MM.1S (cell line): ENCODE measurements around the gene FOXO1.

Source experiments
- DNase-seq: peaks from one replicate; pipeline ENCODE4 v3.0.0-alpha.2; 2015
- H2AFZ ChIP-seq: fragments of 300-600 bp; sonication (generic); 2 replicates; pipeline ENCODE4 v1.6.0; 2016; ENCODE audit warnings: antibody characterized with exemption, low read length
- H3F3A ChIP-seq: fragments of 300-600 bp; sonication (generic); 2 replicates; pipeline ENCODE4 v1.6.1; 2016; ENCODE audit warnings: mild to moderate bottlenecking, antibody characterized with exemption, low read length, moderate library complexity, mixed read lengths; ENCODE audit not compliant: insufficient read depth
- H3K27ac ChIP-seq: fragments of 300-600 bp; sonication (generic); 2 replicates; pipeline ENCODE4 v1.5.1; 2016; ENCODE audit warnings: mild to moderate bottlenecking, low read length
- H3K27me3 ChIP-seq: fragments of 300-600 bp; sonication (generic); replicated peaks from 2 replicates; pipeline ENCODE4 v1.6.0; 2016; ENCODE audit warnings: low read length; ENCODE audit not compliant: insufficient read depth
- H3K36me3 ChIP-seq: fragments of 300-600 bp; sonication (generic); replicated peaks from 2 replicates; pipeline ENCODE4 v1.6.1; 2016; ENCODE audit warnings: mild to moderate bottlenecking, low read length, mixed read lengths; ENCODE audit not compliant: insufficient read depth
- H3K4me1 ChIP-seq: fragments of 300-600 bp; sonication (generic); 2 replicates; pipeline ENCODE4 v1.6.1; 2016; ENCODE audit warnings: low read length, mixed read lengths
- H3K4me2 ChIP-seq: fragments of 300-600 bp; sonication (generic); 2 replicates; pipeline ENCODE4 v1.6.0; 2016; ENCODE audit warnings: low read depth, low read length
- H3K4me3 ChIP-seq: fragments of 300-600 bp; sonication (generic); 2 replicates; pipeline ENCODE4 v1.5.1; 2016; ENCODE audit warnings: low read length, mixed read lengths
- H3K79me2 ChIP-seq: fragments of 300-600 bp; sonication (generic); 2 replicates; pipeline ENCODE4 v1.6.1; 2016; ENCODE audit warnings: mixed run types, low read length, mixed read lengths
- H3K9ac ChIP-seq: fragments of 300-600 bp; sonication (generic); 2 replicates; pipeline ENCODE4 v1.6.1; 2016; ENCODE audit warnings: low read length, mixed read lengths
- H3K9me2 ChIP-seq: fragments of 300-600 bp; sonication (generic); replicated peaks from 2 replicates; pipeline ENCODE4 v1.6.1; 2016; ENCODE audit warnings: mild to moderate bottlenecking, low read length, mixed read lengths; ENCODE audit not compliant: insufficient read depth
- H3K9me3 ChIP-seq: fragments of 300-600 bp; sonication (generic); replicated peaks from 2 replicates; pipeline ENCODE4 v1.6.1; 2016; ENCODE audit warnings: mild to moderate bottlenecking, low read length, mixed read lengths; ENCODE audit not compliant: insufficient read depth
- H4K20me1 ChIP-seq: fragments of 300-600 bp; sonication (generic); 2 replicates; pipeline ENCODE4 v1.6.1; 2016; ENCODE audit warnings: mild to moderate bottlenecking, low read length, moderate library complexity, mixed read lengths; ENCODE audit not compliant: insufficient read depth
- EZH2 ChIP-seq: fragments of 300-600 bp; sonication (generic); optimal IDR thresholded peaks from 2 replicates; pipeline ENCODE3; 2017; ENCODE audit warnings: low read depth, mild to moderate bottlenecking, antibody characterized with exemption, low read length, mixed read lengths
- EZH2phosphoT487 ChIP-seq: fragments of 300-600 bp; sonication (generic); IDR thresholded peaks from 2 replicates; pipeline ENCODE4 v1.6.1; 2018; ENCODE audit warnings: antibody characterized with exemption, low read length
- TF ChIP-seq, protein P1 (sequence below): fragments of 300-600 bp; sonication (generic); IDR thresholded peaks from 2 replicates; pipeline ENCODE4 v1.5.1; 2016; ENCODE audit warnings: antibody characterized with exemption, low read length, mixed read lengths

FOXO1 gene

DNA sequence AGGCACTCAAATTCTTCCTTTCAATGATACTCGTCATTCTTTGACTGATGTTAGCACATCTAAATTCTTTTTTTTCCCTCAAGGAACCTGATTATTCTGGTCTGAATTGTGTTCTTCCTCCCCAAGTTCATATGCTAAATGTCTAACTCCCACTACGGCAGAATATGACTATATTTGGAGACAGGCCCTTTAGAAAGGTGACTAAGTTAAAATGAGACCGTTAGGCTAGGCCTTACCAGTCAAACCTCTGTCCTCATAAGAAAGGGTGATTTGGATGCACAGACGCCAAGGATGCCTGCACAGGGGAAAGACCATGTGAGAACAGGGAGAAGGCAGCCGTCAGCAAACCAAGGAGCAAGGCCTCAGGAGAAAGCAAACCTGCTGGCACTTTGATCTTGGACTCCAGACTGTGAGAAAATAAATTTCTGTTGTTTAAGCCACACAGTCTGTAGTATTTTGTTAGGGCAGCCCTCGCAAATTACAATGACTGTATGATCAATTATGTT is 13.1 kb upstream of the FOXO1 start:
- TF ChIP-seq, protein P1, sequence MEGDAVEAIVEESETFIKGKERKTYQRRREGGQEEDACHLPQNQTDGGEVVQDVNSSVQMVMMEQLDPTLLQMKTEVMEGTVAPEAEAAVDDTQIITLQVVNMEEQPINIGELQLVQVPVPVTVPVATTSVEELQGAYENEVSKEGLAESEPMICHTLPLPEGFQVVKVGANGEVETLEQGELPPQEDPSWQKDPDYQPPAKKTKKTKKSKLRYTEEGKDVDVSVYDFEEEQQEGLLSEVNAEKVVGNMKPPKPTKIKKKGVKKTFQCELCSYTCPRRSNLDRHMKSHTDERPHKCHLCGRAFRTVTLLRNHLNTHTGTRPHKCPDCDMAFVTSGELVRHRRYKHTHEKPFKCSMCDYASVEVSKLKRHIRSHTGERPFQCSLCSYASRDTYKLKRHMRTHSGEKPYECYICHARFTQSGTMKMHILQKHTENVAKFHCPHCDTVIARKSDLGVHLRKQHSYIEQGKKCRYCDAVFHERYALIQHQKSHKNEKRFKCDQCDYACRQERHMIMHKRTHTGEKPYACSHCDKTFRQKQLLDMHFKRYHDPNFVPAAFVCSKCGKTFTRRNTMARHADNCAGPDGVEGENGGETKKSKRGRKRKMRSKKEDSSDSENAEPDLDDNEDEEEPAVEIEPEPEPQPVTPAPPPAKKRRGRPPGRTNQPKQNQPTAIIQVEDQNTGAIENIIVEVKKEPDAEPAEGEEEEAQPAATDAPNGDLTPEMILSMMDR, result no peak
- no peak for TF ChIP-seq EZH2phosphoT487
- no peak for TF ChIP-seq EZH2
- no peaks in the 10 kb centered on the region for H3K9me3 ChIP-seq
- H3K27ac ChIP-seq, result no peak overlapping the region
- H3K4me1 ChIP-seq, result no peaks in the 10 kb centered on the region
- no peaks in the 10 kb centered on the region for H3K79me2 ChIP-seq
- no peaks in the 10 kb centered on the region for H3K36me3 ChIP-seq
- no peaks in the 10 kb centered on the region for H3K27me3 ChIP-seq
- H3K9me2 ChIP-seq, result no peaks in the 10 kb centered on the region
- no peak overlapping the region for H3K9ac ChIP-seq
- no peaks in the 10 kb centered on the region for H3F3A ChIP-seq
- no peak for DNase-seq
- no peak overlapping the region for H2AFZ ChIP-seq
- no peaks in the 10 kb centered on the region for H4K20me1 ChIP-seq
- H3K4me3 ChIP-seq, result no peak overlapping the region
- no peak overlapping the region for H3K4me2 ChIP-seq

DNA sequence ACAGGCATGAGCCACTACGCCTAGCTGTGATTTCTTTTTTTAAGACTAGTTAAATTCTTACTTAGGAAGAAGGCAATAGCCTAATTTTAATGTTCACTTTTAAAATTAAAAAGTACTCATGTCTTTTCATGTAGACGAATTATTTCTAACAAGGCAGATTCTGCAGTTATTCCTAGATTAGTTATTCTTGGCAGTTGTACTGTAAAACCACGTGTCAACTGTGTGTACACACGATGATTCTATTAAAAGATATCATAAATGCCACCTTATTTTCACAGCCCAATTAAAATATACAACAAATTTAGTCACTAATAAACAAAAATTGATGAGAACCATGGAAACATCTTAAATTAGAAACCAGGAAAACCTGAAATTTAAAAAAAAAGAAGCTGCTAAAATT is 10.6 kb upstream of the FOXO1 start:
- Histone ChIP-seq H3K4me1 (no peaks in the 10 kb centered on the region), H4K20me1 (no peaks in the 10 kb centered on the region), H3K36me3 (no peaks in the 10 kb centered on the region), H3K4me3 (no peak overlapping the region), H2AFZ (no peak overlapping the region), H3K9me3 (no peaks in the 10 kb centered on the region), H3K9me2 (no peaks in the 10 kb centered on the region), H3K9ac (no peak overlapping the region), H3K4me2 (no peak overlapping the region), H3K79me2 (no peaks in the 10 kb centered on the region), H3K27ac (no peak overlapping the region), H3K27me3 (no peaks in the 10 kb centered on the region), H3F3A (no peaks in the 10 kb centered on the region)
- TF ChIP-seq, protein P1, result no peak
- no peak for TF ChIP-seq EZH2
- no peak for TF ChIP-seq EZH2phosphoT487
- DNase-seq, result no peak

DNA sequence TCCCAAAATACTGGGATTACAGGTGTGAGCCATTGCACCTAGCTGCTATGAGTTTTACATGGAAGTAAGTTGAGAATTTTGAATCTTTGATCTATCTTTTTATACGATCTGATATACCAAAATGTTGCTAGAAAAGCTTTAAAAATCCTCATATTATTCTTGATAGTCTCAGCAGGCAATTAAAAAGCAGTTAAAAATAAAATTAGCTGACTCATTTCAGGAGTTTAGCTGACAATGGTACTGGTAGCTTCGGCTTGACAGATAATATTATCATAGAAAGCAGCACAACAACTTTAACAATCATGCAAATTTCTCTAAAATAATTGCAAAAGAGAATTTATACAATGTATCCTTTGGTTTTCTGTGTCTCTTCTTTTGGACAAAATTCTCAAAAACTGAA is 9.6 kb upstream of the FOXO1 start:
- Histone ChIP-seq H3K36me3 (no peaks in the 10 kb centered on the region), H4K20me1 (no peaks in the 10 kb centered on the region), H3K9me2 (no peaks in the 10 kb centered on the region), H3F3A (no peaks in the 10 kb centered on the region), H3K4me2 (no peak overlapping the region), H3K9me3 (no peaks in the 10 kb centered on the region), H2AFZ (no peak overlapping the region), H3K79me2 (no peaks in the 10 kb centered on the region), H3K27ac (no peak overlapping the region), H3K27me3 (no peaks in the 10 kb centered on the region), H3K4me1 (no peaks in the 10 kb centered on the region), H3K4me3 (no peak overlapping the region), H3K9ac (no peak overlapping the region)
- TF ChIP-seq, protein P1, result no peak
- TF ChIP-seq EZH2phosphoT487, result no peak
- TF ChIP-seq EZH2, result no peak
- DNase-seq, result no peak
